IPS-18a (cell line): ENCODE results near the gene ZNF609.

Source experiments
- H3K27ac ChIP-seq: one replicate; pipeline ENCODE4 v1.5.1; 2013; ENCODE audit warnings: low read length
- H3K27me3 ChIP-seq: one replicate; pipeline ENCODE4 v1.6.1; 2013; ENCODE audit warnings: mild to moderate bottlenecking, low read length; ENCODE audit not compliant: control insufficient read depth, insufficient read depth
- H3K36me3 ChIP-seq: one replicate; pipeline ENCODE4 v1.6.1; 2013; ENCODE audit warnings: low read depth, low read length; ENCODE audit not compliant: control insufficient read depth
- H3K4me1 ChIP-seq: one replicate; pipeline ENCODE4 v1.6.1; 2013; ENCODE audit warnings: low read depth, low read length; ENCODE audit not compliant: control insufficient read depth
- H3K4me3 ChIP-seq: one replicate; pipeline ENCODE4 v1.5.1; 2013; ENCODE audit warnings: low read length
- H3K9ac ChIP-seq: one replicate; pipeline ENCODE4 v1.6.1; 2013; ENCODE audit warnings: mild to moderate bottlenecking, low read length, moderate library complexity
- H3K9me3 ChIP-seq: one replicate; pipeline ENCODE4 v1.6.1; 2013; ENCODE audit warnings: low read depth, low read length; ENCODE audit not compliant: control insufficient read depth

Gene ZNF609

GRCh38 chr15:64513823-64514222, 53.4 kb downstream of the ZNF609 start:
- no peak overlapping the region for H3K27ac ChIP-seq
- H3K27me3 ChIP-seq = no peaks in the 10 kb centered on the region
- no peak overlapping the region for H3K4me3 ChIP-seq
- peaks cover 8% of the 10 kb centered on the region for H3K36me3 ChIP-seq
- H3K4me1 ChIP-seq = peaks cover 9% of the 10 kb centered on the region
- H3K9ac ChIP-seq = no peak overlapping the region
- H3K9me3 ChIP-seq = no peaks in the 10 kb centered on the region

DNA sequence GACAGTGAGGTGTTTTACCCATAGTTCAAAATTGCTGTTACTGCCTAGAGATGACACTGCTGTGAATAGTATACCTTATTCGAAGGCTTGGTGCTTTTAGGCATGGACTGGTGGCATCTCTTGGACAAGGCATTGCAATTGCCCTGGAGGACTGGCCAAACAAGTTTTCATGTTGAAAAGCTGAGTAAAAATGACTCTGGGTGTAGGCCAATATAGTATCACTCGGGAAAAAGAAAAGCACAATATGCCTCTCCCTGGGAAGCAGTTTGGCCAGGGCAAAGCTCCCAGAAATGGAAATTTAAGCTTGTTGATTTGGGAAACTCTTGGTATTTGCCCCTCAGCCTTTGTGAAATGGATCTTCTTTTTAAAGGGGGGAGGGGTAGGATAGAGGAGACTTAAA, 54.8 kb downstream of the ZNF609 start:
- H3K4me1 ChIP-seq = peaks cover 11% of the 10 kb centered on the region
- no peak overlapping the region for H3K27ac ChIP-seq
- no peaks in the 10 kb centered on the region for H3K27me3 ChIP-seq
- peak overlapping the region; percentile 7 for H3K4me3 ChIP-seq
- H3K36me3 ChIP-seq = peaks cover 11% of the 10 kb centered on the region
- H3K9me3 ChIP-seq = no peaks in the 10 kb centered on the region
- H3K9ac ChIP-seq = no peak overlapping the region

DNA sequence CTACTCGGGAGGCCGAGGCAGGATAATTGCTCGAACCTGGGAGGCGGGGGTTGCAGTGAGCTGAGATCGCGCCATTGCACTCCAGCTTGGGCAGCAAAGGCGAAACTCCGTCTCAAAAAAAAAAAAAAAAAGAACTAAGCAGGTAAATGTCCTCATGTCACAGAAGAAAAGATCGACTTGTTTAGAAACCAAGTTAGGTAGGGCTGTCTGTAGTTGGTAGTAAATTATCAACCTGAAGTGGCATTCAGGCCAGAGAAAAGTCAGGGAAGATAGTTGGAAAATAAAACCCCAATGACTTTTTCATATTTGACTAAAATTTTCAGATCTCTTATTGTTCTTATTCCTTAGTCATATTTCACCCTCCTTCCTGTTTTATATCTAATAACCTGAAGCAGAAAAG, 55.4 kb downstream of the ZNF609 start:
- no peak overlapping the region for H3K9ac ChIP-seq
- H3K4me3 ChIP-seq = no peak overlapping the region
- H3K27ac ChIP-seq = no peak overlapping the region
- peaks cover 11% of the 10 kb centered on the region for H3K36me3 ChIP-seq
- no peaks in the 10 kb centered on the region for H3K9me3 ChIP-seq
- H3K27me3 ChIP-seq = no peaks in the 10 kb centered on the region
- peaks cover 11% of the 10 kb centered on the region for H3K4me1 ChIP-seq

DNA sequence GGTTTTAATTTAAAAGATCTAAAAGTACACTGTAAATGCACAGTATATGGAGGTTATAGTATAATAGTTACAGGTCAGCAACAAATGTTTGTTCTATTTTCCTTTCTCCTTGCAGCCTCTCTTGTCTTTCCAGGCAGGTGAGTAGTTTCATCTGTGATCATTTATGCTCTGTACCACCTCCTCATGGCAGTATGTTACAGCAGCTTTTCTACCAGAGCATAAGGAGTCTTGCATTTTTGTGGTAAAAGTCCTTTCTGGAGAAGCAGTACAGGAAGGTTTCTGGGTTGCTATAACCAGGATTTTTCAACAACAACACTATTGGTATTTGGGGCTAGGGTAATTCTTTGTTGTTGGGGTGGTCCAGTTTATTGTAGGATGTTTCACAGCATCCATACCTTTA, 59.5 kb downstream of the ZNF609 start:
- H3K27ac ChIP-seq = no peak overlapping the region
- no peaks in the 10 kb centered on the region for H3K27me3 ChIP-seq
- no peaks in the 10 kb centered on the region for H3K9me3 ChIP-seq
- peaks cover 6% of the 10 kb centered on the region for H3K36me3 ChIP-seq
- H3K9ac ChIP-seq = no peak overlapping the region
- H3K4me3 ChIP-seq = no peak overlapping the region
- peaks cover 23% of the 10 kb centered on the region for H3K4me1 ChIP-seq

DNA sequence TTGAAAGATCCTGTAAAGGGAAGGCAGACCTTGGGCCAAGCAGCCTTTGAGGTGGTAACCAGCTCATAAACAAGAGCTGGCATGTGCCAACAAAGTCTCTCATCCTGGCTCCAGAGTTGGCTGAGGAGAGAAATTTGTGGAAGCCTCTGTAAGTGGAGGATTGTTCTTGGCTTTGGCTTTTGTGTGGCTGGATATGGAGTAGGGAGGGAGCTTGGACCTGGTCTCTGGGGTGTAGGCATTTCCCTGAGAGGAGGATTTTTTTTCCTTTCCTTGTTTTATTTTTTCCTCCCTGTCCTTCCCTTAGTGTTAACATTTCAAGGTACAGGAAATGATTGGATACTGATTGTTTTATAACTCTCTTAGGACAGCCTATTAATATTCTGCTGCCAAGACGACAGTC, 60.8 kb downstream of the ZNF609 start:
- no peak overlapping the region for H3K9ac ChIP-seq
- no peak overlapping the region for H3K27ac ChIP-seq
- H3K36me3 ChIP-seq = peaks cover 6% of the 10 kb centered on the region
- H3K9me3 ChIP-seq = no peaks in the 10 kb centered on the region
- H3K4me1 ChIP-seq = peaks cover 18% of the 10 kb centered on the region
- H3K27me3 ChIP-seq = no peaks in the 10 kb centered on the region
- H3K4me3 ChIP-seq = no peak overlapping the region

DNA sequence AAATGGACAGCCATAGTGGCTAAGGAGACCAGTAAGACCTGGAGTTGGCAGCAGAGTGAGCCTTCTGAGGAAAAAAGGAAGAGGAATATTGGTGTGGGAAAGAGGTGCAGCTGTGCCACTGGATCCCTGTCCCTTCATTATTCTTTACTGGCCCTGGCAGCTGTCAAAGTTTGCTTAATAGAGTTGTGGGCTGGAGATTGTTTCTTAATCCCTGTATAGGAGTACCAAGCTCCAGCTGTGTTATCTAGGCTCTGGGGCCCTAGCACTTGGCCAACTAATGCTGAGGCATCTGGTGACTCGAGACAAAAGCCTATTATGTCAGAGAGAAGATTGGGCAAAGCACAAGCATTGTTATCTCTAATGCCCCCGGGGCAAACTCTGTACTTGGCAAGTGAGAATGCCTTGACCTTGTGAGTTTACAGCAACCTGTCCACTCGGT, 61.4 kb downstream of the ZNF609 start:
- Histone ChIP-seq H3K9ac (no peak overlapping the region), H3K4me1 (peaks cover 18% of the 10 kb centered on the region), H3K36me3 (peaks cover 6% of the 10 kb centered on the region), H3K9me3 (no peaks in the 10 kb centered on the region), H3K27me3 (no peaks in the 10 kb centered on the region), H3K27ac (no peak overlapping the region), H3K4me3 (no peak overlapping the region)

- Histone ChIP-seq H3K9me3 (no peaks in the 10 kb centered on the region), H3K27me3 (no peaks in the 10 kb centered on the region), H3K36me3 (peaks cover 3% of the 10 kb centered on the region), H3K4me1 (peaks cover 22% of the 10 kb centered on the region), H3K9ac (no peak overlapping the region), H3K4me3 (no peak overlapping the region), H3K27ac (no peak overlapping the region)
Observed at GRCh38 chr15:64522226-64522823, 61.9 kb downstream of the ZNF609 start.

DNA sequence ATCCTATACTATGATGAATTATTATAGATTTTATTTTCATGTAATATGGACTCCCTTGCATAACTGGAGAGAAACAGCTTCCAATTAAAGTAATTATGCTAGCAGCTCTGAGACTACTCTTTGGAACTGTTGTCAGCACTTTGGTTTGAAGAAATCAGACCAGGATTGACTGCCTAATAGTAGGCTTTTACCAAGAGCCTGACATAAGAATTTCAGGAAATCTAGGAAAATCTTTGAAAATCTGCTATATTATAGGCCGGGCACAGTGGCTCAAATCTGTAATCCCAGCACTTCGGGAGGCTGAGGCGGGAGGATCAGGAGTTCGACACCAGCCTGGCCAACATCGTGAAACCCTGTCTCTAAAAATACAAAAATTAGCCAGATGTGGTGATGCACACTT, 62.9 kb downstream of the ZNF609 start:
- Histone ChIP-seq H3K36me3 (peaks cover 3% of the 10 kb centered on the region), H3K4me3 (no peak overlapping the region), H3K27me3 (no peaks in the 10 kb centered on the region), H3K27ac (no peak overlapping the region), H3K9ac (no peak overlapping the region), H3K4me1 (peaks cover 23% of the 10 kb centered on the region), H3K9me3 (no peaks in the 10 kb centered on the region)

GRCh38 chr15:64524778-64525177, 64.4 kb downstream of the ZNF609 start:
- Histone ChIP-seq H3K9ac (no peak overlapping the region), H3K4me1 (peaks cover 20% of the 10 kb centered on the region), H3K27ac (no peak overlapping the region), H3K4me3 (no peak overlapping the region), H3K36me3 (peaks cover 3% of the 10 kb centered on the region), H3K9me3 (no peaks in the 10 kb centered on the region), H3K27me3 (no peaks in the 10 kb centered on the region)

GRCh38 chr15:64525828-64526530, 65.6 kb downstream of the ZNF609 start:
- H3K9ac ChIP-seq = no peak overlapping the region

DNA sequence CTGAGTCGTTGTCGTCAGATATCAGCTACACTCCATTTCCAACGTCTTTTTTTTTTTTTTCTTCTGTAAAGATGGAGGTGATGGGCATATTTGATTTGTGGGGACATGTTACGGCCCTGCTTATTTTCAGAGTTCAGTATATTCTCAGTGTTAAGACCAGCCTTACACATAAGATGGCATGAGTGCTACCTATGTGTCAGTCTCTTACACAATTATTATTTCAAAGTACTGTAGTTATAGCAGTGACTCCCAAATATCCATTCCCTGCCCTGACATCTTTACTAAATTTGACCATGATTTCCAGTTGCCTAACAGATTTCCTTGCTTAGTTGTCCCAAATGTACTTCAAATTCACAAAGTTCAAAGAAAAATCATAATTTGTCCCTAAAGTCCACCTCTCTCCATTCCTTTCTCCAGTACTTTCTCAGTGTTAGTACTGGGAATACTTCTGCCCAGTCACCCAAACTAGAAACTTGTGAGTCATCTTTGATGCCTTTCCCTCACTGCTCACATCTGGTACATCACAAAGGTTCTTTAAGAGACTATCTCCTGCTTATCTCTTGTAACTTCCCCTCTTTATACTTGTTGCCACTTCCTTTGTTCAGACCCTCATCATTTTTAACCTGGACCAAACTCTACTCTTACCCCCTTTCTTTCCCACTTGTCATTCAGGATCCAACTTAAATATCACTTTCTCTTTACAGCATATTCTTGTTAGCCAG, 67.0 kb downstream of the ZNF609 start:
- H3K27ac ChIP-seq = no peak overlapping the region
- H3K4me1 ChIP-seq = peaks cover 5% of the 10 kb centered on the region
- no peaks in the 10 kb centered on the region for H3K36me3 ChIP-seq
- H3K9ac ChIP-seq = no peak overlapping the region
- H3K4me3 ChIP-seq = no peak overlapping the region
- no peaks in the 10 kb centered on the region for H3K27me3 ChIP-seq
- H3K9me3 ChIP-seq = no peaks in the 10 kb centered on the region

More at GRCh38 chr15:64525828-64526530, 65.6 kb downstream of the ZNF609 start:
- no peaks in the 10 kb centered on the region for H3K9me3 ChIP-seq
- no peaks in the 10 kb centered on the region for H3K36me3 ChIP-seq
- H3K4me1 ChIP-seq = peaks cover 17% of the 10 kb centered on the region
- no peak overlapping the region for H3K27ac ChIP-seq
- H3K4me3 ChIP-seq = no peak overlapping the region
- H3K27me3 ChIP-seq = no peaks in the 10 kb centered on the region
